MM.1S (cell line): ENCODE measurements around the gene SLC46A3.

Experiments
- DNase-seq: peaks from one replicate; pipeline ENCODE4 v3.0.0-alpha.2; 2015
- H2AFZ ChIP-seq: fragments of 300-600 bp; sonication (generic); 2 replicates; pipeline ENCODE4 v1.6.0; 2016; ENCODE audit warnings: antibody characterized with exemption, low read length
- H3F3A ChIP-seq: fragments of 300-600 bp; sonication (generic); 2 replicates; pipeline ENCODE4 v1.6.1; 2016; ENCODE audit warnings: mild to moderate bottlenecking, antibody characterized with exemption, low read length, moderate library complexity, mixed read lengths; ENCODE audit not compliant: insufficient read depth
- H3K27ac ChIP-seq: fragments of 300-600 bp; sonication (generic); 2 replicates; pipeline ENCODE4 v1.5.1; 2016; ENCODE audit warnings: mild to moderate bottlenecking, low read length
- H3K27me3 ChIP-seq: fragments of 300-600 bp; sonication (generic); replicated peaks from 2 replicates; pipeline ENCODE4 v1.6.0; 2016; ENCODE audit warnings: low read length; ENCODE audit not compliant: insufficient read depth
- H3K36me3 ChIP-seq: fragments of 300-600 bp; sonication (generic); replicated peaks from 2 replicates; pipeline ENCODE4 v1.6.1; 2016; ENCODE audit warnings: mild to moderate bottlenecking, low read length, mixed read lengths; ENCODE audit not compliant: insufficient read depth
- H3K4me1 ChIP-seq: fragments of 300-600 bp; sonication (generic); 2 replicates; pipeline ENCODE4 v1.6.1; 2016; ENCODE audit warnings: low read length, mixed read lengths
- H3K4me2 ChIP-seq: fragments of 300-600 bp; sonication (generic); 2 replicates; pipeline ENCODE4 v1.6.0; 2016; ENCODE audit warnings: low read depth, low read length
- H3K4me3 ChIP-seq: fragments of 300-600 bp; sonication (generic); 2 replicates; pipeline ENCODE4 v1.5.1; 2016; ENCODE audit warnings: low read length, mixed read lengths
- H3K79me2 ChIP-seq: fragments of 300-600 bp; sonication (generic); 2 replicates; pipeline ENCODE4 v1.6.1; 2016; ENCODE audit warnings: mixed run types, low read length, mixed read lengths
- H3K9ac ChIP-seq: fragments of 300-600 bp; sonication (generic); 2 replicates; pipeline ENCODE4 v1.6.1; 2016; ENCODE audit warnings: low read length, mixed read lengths
- H3K9me2 ChIP-seq: fragments of 300-600 bp; sonication (generic); replicated peaks from 2 replicates; pipeline ENCODE4 v1.6.1; 2016; ENCODE audit warnings: mild to moderate bottlenecking, low read length, mixed read lengths; ENCODE audit not compliant: insufficient read depth
- H3K9me3 ChIP-seq: fragments of 300-600 bp; sonication (generic); replicated peaks from 2 replicates; pipeline ENCODE4 v1.6.1; 2016; ENCODE audit warnings: mild to moderate bottlenecking, low read length, mixed read lengths; ENCODE audit not compliant: insufficient read depth
- H4K20me1 ChIP-seq: fragments of 300-600 bp; sonication (generic); 2 replicates; pipeline ENCODE4 v1.6.1; 2016; ENCODE audit warnings: mild to moderate bottlenecking, low read length, moderate library complexity, mixed read lengths; ENCODE audit not compliant: insufficient read depth
- EZH2 ChIP-seq: fragments of 300-600 bp; sonication (generic); optimal IDR thresholded peaks from 2 replicates; pipeline ENCODE3; 2017; ENCODE audit warnings: low read depth, mild to moderate bottlenecking, antibody characterized with exemption, low read length, mixed read lengths
- EZH2phosphoT487 ChIP-seq: fragments of 300-600 bp; sonication (generic); IDR thresholded peaks from 2 replicates; pipeline ENCODE4 v1.6.1; 2018; ENCODE audit warnings: antibody characterized with exemption, low read length
- TF ChIP-seq, protein P1 (sequence below): fragments of 300-600 bp; sonication (generic); IDR thresholded peaks from 2 replicates; pipeline ENCODE4 v1.5.1; 2016; ENCODE audit warnings: antibody characterized with exemption, low read length, mixed read lengths

The SLC46A3 gene

DNA sequence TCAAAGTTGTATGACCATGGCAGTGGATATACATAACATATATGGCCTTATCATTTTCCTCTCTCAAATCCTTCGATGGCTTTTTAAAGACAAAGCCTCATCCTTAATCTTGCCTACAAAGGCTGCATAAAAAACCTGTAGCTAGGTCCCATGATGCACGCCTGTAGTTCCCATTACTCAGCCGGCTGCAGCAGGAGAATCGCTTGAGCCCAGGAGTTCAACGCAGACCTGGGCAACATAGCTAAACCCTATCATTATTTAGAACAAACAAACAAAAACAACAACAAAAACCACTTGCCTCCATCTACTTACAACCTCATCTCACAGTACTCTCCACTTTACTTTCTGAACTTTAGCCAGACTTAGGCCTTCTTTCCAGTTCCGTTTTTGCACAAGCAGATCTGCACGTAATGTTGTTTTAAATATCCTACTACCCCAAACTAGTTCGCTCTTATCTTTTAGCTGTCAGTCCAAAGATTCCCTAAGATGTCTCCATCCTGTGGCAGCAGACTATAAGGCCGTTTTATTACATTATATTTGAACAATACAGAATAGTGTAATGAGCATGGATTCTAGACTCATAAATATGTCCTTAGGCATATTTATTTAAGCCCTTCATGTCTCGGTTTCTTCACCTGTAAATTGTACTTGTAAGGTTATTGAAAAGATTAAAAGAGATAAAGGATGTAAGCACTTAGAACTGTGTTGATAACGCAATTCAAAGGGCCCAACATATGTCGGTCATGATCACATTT lies 60.8 kb downstream of the SLC46A3 start:
- Histone ChIP-seq H3K79me2 (peaks cover 55% of the 10 kb centered on the region), H3K4me2 (peak overlapping the region; percentile 54), H2AFZ (peak overlapping the region; percentile 64), H3K4me3 (peak overlapping the region; percentile 88), H4K20me1 (no peaks in the 10 kb centered on the region), H3K4me1 (no peaks in the 10 kb centered on the region; the same call in 1 of the 2 replicates), H3K9me3 (no peaks in the 10 kb centered on the region), H3K9ac (peak overlapping the region; percentile 80), H3F3A (no peaks in the 10 kb centered on the region), H3K9me2 (no peaks in the 10 kb centered on the region), H3K27ac (no peak overlapping the region; the same call in 1 of the 2 replicates), H3K36me3 (no peaks in the 10 kb centered on the region), H3K27me3 (no peaks in the 10 kb centered on the region)
- TF ChIP-seq EZH2 (no peak), EZH2phosphoT487 (no peak)
- TF ChIP-seq, protein P1, sequence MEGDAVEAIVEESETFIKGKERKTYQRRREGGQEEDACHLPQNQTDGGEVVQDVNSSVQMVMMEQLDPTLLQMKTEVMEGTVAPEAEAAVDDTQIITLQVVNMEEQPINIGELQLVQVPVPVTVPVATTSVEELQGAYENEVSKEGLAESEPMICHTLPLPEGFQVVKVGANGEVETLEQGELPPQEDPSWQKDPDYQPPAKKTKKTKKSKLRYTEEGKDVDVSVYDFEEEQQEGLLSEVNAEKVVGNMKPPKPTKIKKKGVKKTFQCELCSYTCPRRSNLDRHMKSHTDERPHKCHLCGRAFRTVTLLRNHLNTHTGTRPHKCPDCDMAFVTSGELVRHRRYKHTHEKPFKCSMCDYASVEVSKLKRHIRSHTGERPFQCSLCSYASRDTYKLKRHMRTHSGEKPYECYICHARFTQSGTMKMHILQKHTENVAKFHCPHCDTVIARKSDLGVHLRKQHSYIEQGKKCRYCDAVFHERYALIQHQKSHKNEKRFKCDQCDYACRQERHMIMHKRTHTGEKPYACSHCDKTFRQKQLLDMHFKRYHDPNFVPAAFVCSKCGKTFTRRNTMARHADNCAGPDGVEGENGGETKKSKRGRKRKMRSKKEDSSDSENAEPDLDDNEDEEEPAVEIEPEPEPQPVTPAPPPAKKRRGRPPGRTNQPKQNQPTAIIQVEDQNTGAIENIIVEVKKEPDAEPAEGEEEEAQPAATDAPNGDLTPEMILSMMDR, result no peak
- no peak for DNase-seq

GRCh38 chr13:28655561-28655960 lies 63.2 kb downstream of the SLC46A3 start:
- Histone ChIP-seq H3K36me3 (no peaks in the 10 kb centered on the region), H3K4me1 (no peaks in the 10 kb centered on the region; the same call in 1 of the 2 replicates), H4K20me1 (no peaks in the 10 kb centered on the region), H3K27me3 (no peaks in the 10 kb centered on the region), H3K4me2 (no peak overlapping the region), H3K79me2 (peaks cover 33% of the 10 kb centered on the region), H3K9me3 (no peaks in the 10 kb centered on the region), H3K9me2 (no peaks in the 10 kb centered on the region), H3K9ac (no peak overlapping the region), H3K27ac (no peak overlapping the region), H3F3A (no peaks in the 10 kb centered on the region), H3K4me3 (no peak overlapping the region), H2AFZ (no peak overlapping the region)
- no peak for DNase-seq
- TF ChIP-seq, protein P1, result no peak
- TF ChIP-seq EZH2 (no peak), EZH2phosphoT487 (no peak)

DNA sequence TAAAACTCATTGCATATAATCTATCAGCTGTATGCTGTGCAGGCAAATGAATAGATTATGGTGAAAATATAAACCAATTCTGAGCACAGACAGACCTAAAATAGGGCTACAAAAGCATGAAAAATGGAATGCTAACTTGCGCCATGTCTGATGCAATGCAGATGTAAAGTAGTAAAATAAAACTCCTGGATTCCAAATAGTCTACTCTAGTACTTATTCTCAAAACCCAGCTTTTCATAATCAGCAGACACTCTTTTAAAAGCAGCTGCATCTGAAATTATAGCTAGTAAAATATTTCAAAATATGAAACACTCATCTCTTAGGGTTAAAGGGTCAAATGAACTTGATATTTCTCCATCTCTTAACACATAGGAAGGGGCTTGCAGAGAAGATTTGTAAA lies 64.5 kb downstream of the SLC46A3 start:
- Histone ChIP-seq H3F3A (no peaks in the 10 kb centered on the region), H3K9me2 (no peaks in the 10 kb centered on the region), H3K36me3 (no peaks in the 10 kb centered on the region), H3K27me3 (no peaks in the 10 kb centered on the region), H3K4me3 (no peak overlapping the region), H3K79me2 (peaks cover 20% of the 10 kb centered on the region), H3K9ac (no peak overlapping the region), H3K27ac (no peak overlapping the region), H2AFZ (no peak overlapping the region), H3K9me3 (no peaks in the 10 kb centered on the region), H4K20me1 (no peaks in the 10 kb centered on the region), H3K4me2 (no peak overlapping the region), H3K4me1 (no peaks in the 10 kb centered on the region; the same call in 1 of the 2 replicates)
- DNase-seq, result no peak
- TF ChIP-seq EZH2 (no peak), EZH2phosphoT487 (no peak)
- TF ChIP-seq, protein P1, result no peak
